HUES6 (cell line): ENCODE measurements around the gene PRRT4.

Experiments used
- H3K27ac ChIP-seq: 2 replicates; pipeline ENCODE4 v1.7.0; 2013; ENCODE audit warnings: low read depth, mild to moderate bottlenecking, low read length, inconsistent platforms
- H3K27me3 ChIP-seq: 2 replicates; pipeline ENCODE4 v1.6.1; 2013; ENCODE audit warnings: low read length; ENCODE audit not compliant: control insufficient read depth, insufficient read depth
- H3K36me3 ChIP-seq: 2 replicates; pipeline ENCODE4 v1.6.1; 2013; ENCODE audit warnings: low read length; ENCODE audit not compliant: control insufficient read depth, insufficient read depth
- H3K4me1 ChIP-seq: 2 replicates; pipeline ENCODE4 v1.6.1; 2013; ENCODE audit warnings: low read length; ENCODE audit not compliant: control insufficient read depth, insufficient read depth
- H3K4me3 ChIP-seq: 2 replicates; pipeline ENCODE4 v1.5.1; 2013; ENCODE audit warnings: low read depth, low read length
- H3K9ac ChIP-seq: one replicate; pipeline ENCODE4 v1.6.1; 2013; ENCODE audit warnings: mild to moderate bottlenecking, low read length
- H3K9me3 ChIP-seq: 2 replicates; pipeline ENCODE4 v1.6.1; 2013; ENCODE audit warnings: low read depth, low read length; ENCODE audit not compliant: control insufficient read depth, insufficient read depth

Gene PRRT4

GRCh38 chr7:128393526-128394330 is 32.2 kb upstream of the PRRT4 start:
- Histone ChIP-seq H3K27me3 (peaks cover 4% of the 10 kb centered on the region), H3K4me3 (no peak overlapping the region), H3K27ac (no peak overlapping the region), H3K9me3 (no peaks in the 10 kb centered on the region), H3K4me1 (peaks cover 6% of the 10 kb centered on the region), H3K36me3 (peaks cover 21% of the 10 kb centered on the region), H3K9ac (no peak overlapping the region)

GRCh38 chr7:128392446-128393327 is 31.2 kb upstream of the PRRT4 start:
- Histone ChIP-seq H3K4me1 (peaks cover 6% of the 10 kb centered on the region), H3K4me3 (no peak overlapping the region), H3K27me3 (peaks cover 13% of the 10 kb centered on the region), H3K9me3 (no peaks in the 10 kb centered on the region), H3K9ac (no peak overlapping the region), H3K27ac (no peak overlapping the region), H3K36me3 (peaks cover 16% of the 10 kb centered on the region)

GRCh38 chr7:128391805-128392204 is 30.3 kb upstream of the PRRT4 start:
- peaks cover 6% of the 10 kb centered on the region for H3K4me1 ChIP-seq
- H3K27me3 ChIP-seq = peaks cover 16% of the 10 kb centered on the region
- no peak overlapping the region for H3K9ac ChIP-seq
- H3K36me3 ChIP-seq = peaks cover 10% of the 10 kb centered on the region; the same call in 1 of the 2 replicates
- H3K9me3 ChIP-seq = no peaks in the 10 kb centered on the region
- H3K4me3 ChIP-seq = no peak overlapping the region
- H3K27ac ChIP-seq = no peak overlapping the region

GRCh38 chr7:128390871-128391565 is 29.5 kb upstream of the PRRT4 start:
- no peak overlapping the region for H3K27ac ChIP-seq
- peaks cover 6% of the 10 kb centered on the region for H3K4me1 ChIP-seq
- H3K9ac ChIP-seq = no peak overlapping the region
- H3K36me3 ChIP-seq = peaks cover 10% of the 10 kb centered on the region; the same call in 1 of the 2 replicates
- no peak overlapping the region for H3K4me3 ChIP-seq
- peaks cover 18% of the 10 kb centered on the region for H3K27me3 ChIP-seq
- no peaks in the 10 kb centered on the region for H3K9me3 ChIP-seq

- H3K27me3 ChIP-seq = peaks cover 18% of the 10 kb centered on the region
- no peak overlapping the region for H3K4me3 ChIP-seq
- no peak overlapping the region for H3K9ac ChIP-seq
- no peak overlapping the region for H3K27ac ChIP-seq
- H3K4me1 ChIP-seq = peaks cover 6% of the 10 kb centered on the region
- no peaks in the 10 kb centered on the region for H3K9me3 ChIP-seq
- peaks cover 9% of the 10 kb centered on the region; the same call in 1 of the 2 replicates for H3K36me3 ChIP-seq
These were observed 28.3 kb upstream of the PRRT4 start for GRCh38 chr7:128389618-128390329.

- H3K4me1 ChIP-seq = peaks cover 6% of the 10 kb centered on the region
- no peaks in the 10 kb centered on the region for H3K9me3 ChIP-seq
- peaks cover 4% of the 10 kb centered on the region; the same call in 1 of the 2 replicates for H3K36me3 ChIP-seq
- H3K27ac ChIP-seq = no peak overlapping the region
- H3K27me3 ChIP-seq = peaks cover 18% of the 10 kb centered on the region
- H3K4me3 ChIP-seq = no peak overlapping the region
- H3K9ac ChIP-seq = no peak overlapping the region
These were observed 27.7 kb upstream of the PRRT4 start for GRCh38 chr7:128389085-128389617.

- no peaks in the 10 kb centered on the region for H3K9me3 ChIP-seq
- no peak overlapping the region for H3K9ac ChIP-seq
- H3K36me3 ChIP-seq = no peaks in the 10 kb centered on the region; the same call in 1 of the 2 replicates
- peaks cover 6% of the 10 kb centered on the region for H3K4me1 ChIP-seq
- peaks cover 18% of the 10 kb centered on the region for H3K27me3 ChIP-seq
- no peak overlapping the region for H3K4me3 ChIP-seq
- no peak overlapping the region for H3K27ac ChIP-seq
These were observed 26.6 kb upstream of the PRRT4 start for GRCh38 chr7:128388145-128388485.

- peaks cover 18% of the 10 kb centered on the region for H3K27me3 ChIP-seq
- peaks cover 9% of the 10 kb centered on the region for H3K4me1 ChIP-seq
- H3K27ac ChIP-seq = no peak overlapping the region
- H3K36me3 ChIP-seq = no peaks in the 10 kb centered on the region; the same call in 1 of the 2 replicates
- no peaks in the 10 kb centered on the region for H3K9me3 ChIP-seq
- H3K4me3 ChIP-seq = no peak overlapping the region
- no peak overlapping the region for H3K9ac ChIP-seq
These were observed 26.0 kb upstream of the PRRT4 start for GRCh38 chr7:128387216-128388144.

- Histone ChIP-seq H3K4me3 (no peak overlapping the region), H3K27me3 (peaks cover 18% of the 10 kb centered on the region), H3K4me1 (peaks cover 18% of the 10 kb centered on the region), H3K27ac (no peak overlapping the region), H3K9ac (no peak overlapping the region), H3K9me3 (no peaks in the 10 kb centered on the region), H3K36me3 (no peaks in the 10 kb centered on the region)
These were observed 24.8 kb upstream of the PRRT4 start for GRCh38 chr7:128385988-128386925.
